Occipital lobe (tissue), 2 donors: ENCODE results near the gene ALDH3B2. TPM values are rescaled to one million over a fixed set of nuclear protein-coding genes. Genes with fewer than 3 reads are reported as not detected.
"Not testable (repeated sequence)": the region's sequence is repeated elsewhere in the genome, so short reads cannot be mapped to it uniquely, and the experiment has no call there.

Experiments
- DNase-seq: peaks from one replicate; lab custom pipeline; 2025; lab: John Stamatoyannopoulos, UW
- total RNA-seq: library from RNA; depleted of rRNA; stranded (reverse); fragments of >200 nt; gene quantifications from one replicate; pipeline ENCODE4 v1.2.3, GENCODE V29; 2014

The ALDH3B2 gene
- total RNA-seq, 1 donor from 2014 or later, result not detected

GRCh38 chr11:67644472-67645418, 29.7 kb downstream of the ALDH3B2 start:
- DNase-seq, result no peak

- DNase-seq, result no peak
Observed at GRCh38 chr11:67644042-67644441, 30.4 kb downstream of the ALDH3B2 start.

GRCh38 chr11:67642173-67643120, 32.0 kb downstream of the ALDH3B2 start:
- no peak for DNase-seq

GRCh38 chr11:67641338-67642172, 32.9 kb downstream of the ALDH3B2 start:
- no peak for DNase-seq

- no peak for DNase-seq
Observed at GRCh38 chr11:67640758-67641337, 33.6 kb downstream of the ALDH3B2 start.

- DNase-seq, result no peak
Observed at GRCh38 chr11:67640021-67640757, 34.2 kb downstream of the ALDH3B2 start.

- no peak for DNase-seq
Observed at GRCh38 chr11:67639438-67639859, 35.0 kb downstream of the ALDH3B2 start, which contains the start of gene TBX10. Gene TBX10 (minus strand): TSS chr11:67639763. CDS start chr11:67639472, 291 bp downstream.

- no peak for DNase-seq
Observed at GRCh38 chr11:67638535-67639437, 35.6 kb downstream of the ALDH3B2 start.

GRCh38 chr11:67637441-67637840, 37.0 kb downstream of the ALDH3B2 start:
- DNase-seq, result not testable (repeated sequence)

- no peak for DNase-seq
Observed at GRCh38 chr11:67636962-67637361, 37.5 kb downstream of the ALDH3B2 start.

- DNase-seq, result no peak
Observed at GRCh38 chr11:67635231-67635521, 39.2 kb downstream of the ALDH3B2 start.

GRCh38 chr11:67634366-67635230, 39.8 kb downstream of the ALDH3B2 start:
- no peak for DNase-seq

- no peak for DNase-seq
Observed at GRCh38 chr11:67633758-67634365, 40.6 kb downstream of the ALDH3B2 start.

GRCh38 chr11:67632982-67633755, 41.3 kb downstream of the ALDH3B2 start:
- DNase-seq, result no peak

GRCh38 chr11:67632175-67632981, 42.0 kb downstream of the ALDH3B2 start:
- no peak for DNase-seq

GRCh38 chr11:67631853-67632174, 42.6 kb downstream of the ALDH3B2 start:
- DNase-seq, result no peak
